ENCODE results near the gene SMIM43. TPM values are rescaled to one million over a fixed set of nuclear protein-coding genes. Genes with fewer than 3 reads are reported as not detected.

The SMIM43 gene
- total and polyA plus RNA-seq, 4 donors, result not detected

DNA sequence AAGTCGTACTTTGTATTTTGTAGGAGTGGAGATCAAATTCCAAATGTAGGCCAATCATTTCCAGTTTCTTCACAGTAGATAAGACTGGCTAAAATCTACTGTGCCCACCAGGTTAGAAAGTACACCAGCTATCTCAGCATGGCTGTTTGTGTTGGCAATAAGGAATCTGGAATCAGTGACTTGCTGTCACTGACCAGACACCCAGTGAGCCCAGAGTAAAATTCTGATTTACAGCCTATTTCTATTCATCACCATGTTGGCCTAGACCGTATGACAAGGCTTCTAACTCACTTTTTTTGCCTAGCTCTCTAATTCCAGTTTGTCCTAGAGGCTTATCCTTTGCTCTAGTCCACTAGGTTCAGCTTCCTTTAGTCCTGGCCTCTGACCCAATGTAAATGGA, 25.4 kb downstream of the SMIM43 start:
- H3K9ac ChIP-seq (ENCODE audit: low read depth in 1 of 2, low read length in 2 of 2), result no peak overlapping the region
- H3K36me3 ChIP-seq (ENCODE audit: control insufficient read depth in 4 of 4, insufficient read depth in 3 of 4, low read depth in 1 of 4, low read length in 3 of 4), result no peaks in the 10 kb centered on the region
- H3K9me3 ChIP-seq (ENCODE audit: control insufficient read depth in 4 of 4, low read length in 3 of 4), result no peaks in the 10 kb centered on the region
- DNase-seq (ENCODE audit: low spot score), result no peak
- no peaks in the 10 kb centered on the region for H3K27me3 ChIP-seq (ENCODE audit: control insufficient read depth in 4 of 4, insufficient read depth in 4 of 4, low read length in 3 of 4)
- H3K27ac ChIP-seq (ENCODE audit: low read depth in 1 of 2, low read length in 2 of 2), result no peak overlapping the region
- 63% methylated on average over 2 of the region's 2 CpGs for WGBS
- no peaks in the 10 kb centered on the region for H3K4me1 ChIP-seq (ENCODE audit: control insufficient read depth in 4 of 4, insufficient read depth in 4 of 4, low read length in 3 of 4)
- no peak overlapping the region for H3K4me3 ChIP-seq (ENCODE audit: low read depth in 1 of 3, low read length in 3 of 3)
- TF ChIP-seq GABPA (IDR thresholded peaks at IDR 0.05 in 1 of 2, conservative IDR thresholded peaks at IDR 0.05 in 1 of 2) (no peak), TAF1 (conservative IDR thresholded peaks at IDR 0.05) (no peak), FOXA2 (IDR thresholded peaks at IDR 0.05) (no peak), JUND (IDR thresholded peaks at IDR 0.05) (no peak), NR2F2 (IDR thresholded peaks at IDR 0.05) (no peak), ATF3 (IDR thresholded peaks at IDR 0.05) (no peak), RAD21 (IDR thresholded peaks at IDR 0.05) (no peak), YY1 (IDR thresholded peaks at IDR 0.05) (no peak), RXRA (IDR thresholded peaks at IDR 0.05) (no peak), CTCF (IDR thresholded peaks at IDR 0.05; ENCODE audit: low read depth, low read length, missing input control) (no peak), HNF4A (conservative IDR thresholded peaks at IDR 0.05) (no peak), EGR1 (IDR thresholded peaks at IDR 0.05; ENCODE audit: low read depth in 2 of 2) (no peak)
- TF ChIP-seq, protein P1, sequence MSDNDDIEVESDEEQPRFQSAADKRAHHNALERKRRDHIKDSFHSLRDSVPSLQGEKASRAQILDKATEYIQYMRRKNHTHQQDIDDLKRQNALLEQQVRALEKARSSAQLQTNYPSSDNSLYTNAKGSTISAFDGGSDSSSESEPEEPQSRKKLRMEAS (IDR thresholded peaks at IDR 0.05), result no peak
- TF ChIP-seq, protein P2, sequence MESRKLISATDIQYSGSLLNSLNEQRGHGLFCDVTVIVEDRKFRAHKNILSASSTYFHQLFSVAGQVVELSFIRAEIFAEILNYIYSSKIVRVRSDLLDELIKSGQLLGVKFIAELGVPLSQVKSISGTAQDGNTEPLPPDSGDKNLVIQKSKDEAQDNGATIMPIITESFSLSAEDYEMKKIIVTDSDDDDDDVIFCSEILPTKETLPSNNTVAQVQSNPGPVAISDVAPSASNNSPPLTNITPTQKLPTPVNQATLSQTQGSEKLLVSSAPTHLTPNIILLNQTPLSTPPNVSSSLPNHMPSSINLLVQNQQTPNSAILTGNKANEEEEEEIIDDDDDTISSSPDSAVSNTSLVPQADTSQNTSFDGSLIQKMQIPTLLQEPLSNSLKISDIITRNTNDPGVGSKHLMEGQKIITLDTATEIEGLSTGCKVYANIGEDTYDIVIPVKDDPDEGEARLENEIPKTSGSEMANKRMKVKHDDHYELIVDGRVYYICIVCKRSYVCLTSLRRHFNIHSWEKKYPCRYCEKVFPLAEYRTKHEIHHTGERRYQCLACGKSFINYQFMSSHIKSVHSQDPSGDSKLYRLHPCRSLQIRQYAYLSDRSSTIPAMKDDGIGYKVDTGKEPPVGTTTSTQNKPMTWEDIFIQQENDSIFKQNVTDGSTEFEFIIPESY (IDR thresholded peaks at IDR 0.05), result no peak

DNA sequence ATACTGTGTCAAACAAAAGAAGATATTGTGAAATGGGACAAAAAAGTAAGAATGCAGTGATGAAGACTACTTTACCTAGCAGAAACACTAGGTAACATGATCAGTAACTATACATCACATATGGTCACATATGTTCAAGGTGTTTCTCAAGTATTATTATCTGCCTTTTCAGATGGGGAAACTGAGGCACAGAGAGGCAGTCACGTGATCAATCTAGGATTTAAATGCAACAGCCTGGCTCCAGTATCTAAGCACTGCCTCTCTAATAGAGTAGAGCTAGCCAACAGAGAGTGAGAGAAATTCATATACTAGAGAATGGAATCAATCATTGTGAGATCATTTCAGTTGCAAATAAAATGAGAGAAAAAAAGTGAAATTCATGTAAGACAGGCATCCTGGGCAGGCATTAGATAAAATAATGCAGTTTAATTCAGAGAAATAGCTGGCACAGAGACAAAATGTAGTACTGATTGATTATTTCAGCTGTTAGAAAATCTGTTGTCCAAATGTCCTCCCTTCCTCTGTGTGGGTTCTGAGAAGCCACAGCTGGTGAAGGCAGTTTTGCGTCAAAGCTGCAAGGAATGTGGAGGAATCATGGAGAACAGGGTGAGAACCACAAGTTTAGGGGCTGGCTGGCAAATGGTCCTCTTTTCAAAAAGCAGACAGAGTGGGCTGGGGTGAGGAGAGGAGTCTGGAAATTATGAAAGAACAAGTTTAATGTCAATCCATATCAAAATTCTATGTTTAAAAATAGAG, 26.0 kb downstream of the SMIM43 start:
- Histone ChIP-seq H3K36me3 (ENCODE audit: control insufficient read depth in 4 of 4, insufficient read depth in 3 of 4, low read depth in 1 of 4, low read length in 3 of 4) (no peaks in the 10 kb centered on the region), H3K9ac (ENCODE audit: low read depth in 1 of 2, low read length in 2 of 2) (no peak overlapping the region), H3K9me3 (ENCODE audit: control insufficient read depth in 4 of 4, low read length in 3 of 4) (no peaks in the 10 kb centered on the region), H3K27me3 (ENCODE audit: control insufficient read depth in 4 of 4, insufficient read depth in 4 of 4, low read length in 3 of 4) (no peaks in the 10 kb centered on the region), H3K4me3 (ENCODE audit: low read depth in 1 of 3, low read length in 3 of 3) (no peak overlapping the region), H3K27ac (ENCODE audit: low read depth in 1 of 2, low read length in 2 of 2) (no peak overlapping the region), H3K4me1 (ENCODE audit: control insufficient read depth in 4 of 4, insufficient read depth in 4 of 4, low read length in 3 of 4) (no peaks in the 10 kb centered on the region)
- 69% methylated on average over 2 of the region's 2 CpGs for WGBS
- no peak for DNase-seq (ENCODE audit: low spot score)
- TF ChIP-seq FOXA1 (IDR thresholded peaks at IDR 0.05), result no peak
- TF ChIP-seq, protein P3, sequence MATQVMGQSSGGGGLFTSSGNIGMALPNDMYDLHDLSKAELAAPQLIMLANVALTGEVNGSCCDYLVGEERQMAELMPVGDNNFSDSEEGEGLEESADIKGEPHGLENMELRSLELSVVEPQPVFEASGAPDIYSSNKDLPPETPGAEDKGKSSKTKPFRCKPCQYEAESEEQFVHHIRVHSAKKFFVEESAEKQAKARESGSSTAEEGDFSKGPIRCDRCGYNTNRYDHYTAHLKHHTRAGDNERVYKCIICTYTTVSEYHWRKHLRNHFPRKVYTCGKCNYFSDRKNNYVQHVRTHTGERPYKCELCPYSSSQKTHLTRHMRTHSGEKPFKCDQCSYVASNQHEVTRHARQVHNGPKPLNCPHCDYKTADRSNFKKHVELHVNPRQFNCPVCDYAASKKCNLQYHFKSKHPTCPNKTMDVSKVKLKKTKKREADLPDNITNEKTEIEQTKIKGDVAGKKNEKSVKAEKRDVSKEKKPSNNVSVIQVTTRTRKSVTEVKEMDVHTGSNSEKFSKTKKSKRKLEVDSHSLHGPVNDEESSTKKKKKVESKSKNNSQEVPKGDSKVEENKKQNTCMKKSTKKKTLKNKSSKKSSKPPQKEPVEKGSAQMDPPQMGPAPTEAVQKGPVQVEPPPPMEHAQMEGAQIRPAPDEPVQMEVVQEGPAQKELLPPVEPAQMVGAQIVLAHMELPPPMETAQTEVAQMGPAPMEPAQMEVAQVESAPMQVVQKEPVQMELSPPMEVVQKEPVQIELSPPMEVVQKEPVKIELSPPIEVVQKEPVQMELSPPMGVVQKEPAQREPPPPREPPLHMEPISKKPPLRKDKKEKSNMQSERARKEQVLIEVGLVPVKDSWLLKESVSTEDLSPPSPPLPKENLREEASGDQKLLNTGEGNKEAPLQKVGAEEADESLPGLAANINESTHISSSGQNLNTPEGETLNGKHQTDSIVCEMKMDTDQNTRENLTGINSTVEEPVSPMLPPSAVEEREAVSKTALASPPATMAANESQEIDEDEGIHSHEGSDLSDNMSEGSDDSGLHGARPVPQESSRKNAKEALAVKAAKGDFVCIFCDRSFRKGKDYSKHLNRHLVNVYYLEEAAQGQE (IDR thresholded peaks at IDR 0.05), result no peak
- no peak for TF ChIP-seq JUND (IDR thresholded peaks at IDR 0.05)
- TF ChIP-seq, protein P2 (IDR thresholded peaks at IDR 0.05), result no peak
- TF ChIP-seq SP1 (IDR thresholded peaks at IDR 0.05), result no peak
- no peak for TF ChIP-seq FOXA2 (IDR thresholded peaks at IDR 0.05)
- no peak for TF ChIP-seq YY1 (IDR thresholded peaks at IDR 0.05)
- no peak for TF ChIP-seq HNF4A (conservative IDR thresholded peaks at IDR 0.05)
- TF ChIP-seq, protein P1 (IDR thresholded peaks at IDR 0.05), result no peak
- no peak for TF ChIP-seq CTCF (IDR thresholded peaks at IDR 0.05; ENCODE audit: low read depth, low read length, missing input control)
- no peak for TF ChIP-seq NR2F2 (IDR thresholded peaks at IDR 0.05)
- no peak for TF ChIP-seq TAF1 (conservative IDR thresholded peaks at IDR 0.05)
- TF ChIP-seq EGR1 (IDR thresholded peaks at IDR 0.05; ENCODE audit: low read depth in 2 of 2), result no peak
- TF ChIP-seq GABPA (IDR thresholded peaks at IDR 0.05 in 1 of 2, conservative IDR thresholded peaks at IDR 0.05 in 1 of 2), result no peak
- no peak for TF ChIP-seq RXRA (IDR thresholded peaks at IDR 0.05)

All from liver (tissue), 9 donors.